GM18508 (cell line): Measurements from ENCODE around the gene ITPRIPL2.

Source experiments
- ATAC-seq: cut with Tn5 transposase; IDR thresholded peaks from one replicate; pipeline ENCODE4 v1.9.1; 2021; ENCODE audit warnings: moderate number of reproducible peaks; ENCODE audit not compliant: insufficient read depth, unreplicated experiment

Gene ITPRIPL2

DNA sequence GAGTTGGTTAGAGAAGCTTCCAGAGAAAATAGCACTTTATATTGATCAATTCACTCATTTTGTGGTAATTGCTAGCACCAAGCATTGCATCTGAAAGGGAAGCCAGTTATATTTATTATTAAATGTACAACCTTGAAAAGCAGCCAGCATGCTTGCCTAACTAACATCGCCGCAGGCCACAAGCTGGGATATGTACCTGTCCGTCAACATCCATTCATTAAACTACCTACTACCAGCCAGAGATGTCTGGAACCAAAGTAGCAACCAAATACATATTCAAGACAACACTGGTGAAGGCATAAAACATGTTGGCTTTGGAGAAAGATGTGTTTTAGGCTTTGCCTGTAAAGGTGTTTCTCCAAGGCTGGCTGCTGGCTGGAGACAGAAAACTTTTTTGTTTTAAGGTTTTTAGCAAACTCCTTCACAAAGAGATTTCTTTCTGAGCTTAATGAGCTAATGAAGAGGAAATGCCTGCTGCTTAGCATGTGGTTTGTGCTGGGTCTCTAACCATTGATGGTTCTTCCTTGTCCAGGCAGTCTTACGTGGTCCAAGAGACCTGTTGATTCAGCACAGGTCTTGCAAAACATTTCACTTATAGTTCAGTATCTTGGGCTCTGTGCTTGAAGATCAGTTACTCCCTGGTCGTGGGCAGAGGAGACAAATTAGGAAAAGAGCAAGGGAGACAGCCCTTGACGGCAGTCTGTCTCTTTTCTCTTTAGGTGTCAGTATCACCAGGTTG lies 3.1 kb downstream of the ITPRIPL2 start:
- no peak for ATAC-seq

DNA sequence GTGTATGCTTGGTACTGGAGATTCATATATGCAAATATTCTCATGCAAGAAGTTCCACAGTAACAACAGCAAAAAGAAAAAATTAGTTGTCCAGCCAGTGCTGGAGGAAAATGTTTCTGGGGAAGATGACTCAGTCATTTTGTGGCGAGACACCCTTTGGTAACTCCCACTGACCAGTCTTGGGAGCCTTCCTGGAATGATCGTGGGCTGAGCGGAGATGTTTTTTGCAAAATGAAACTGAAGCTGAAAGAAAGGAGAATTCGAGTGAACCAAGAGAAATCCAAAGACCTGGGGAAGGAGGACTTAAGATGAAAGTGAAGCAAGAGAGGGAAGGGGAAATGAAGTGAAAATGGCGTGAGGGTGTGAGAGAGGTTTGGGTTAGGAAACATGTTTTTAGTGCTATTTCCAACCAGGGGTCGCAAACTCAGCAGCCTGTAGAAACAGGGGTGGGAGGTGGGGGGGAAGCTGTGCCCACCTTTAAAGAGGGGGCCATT lies 5.2 kb downstream of the ITPRIPL2 start:
- ATAC-seq: no peak

DNA sequence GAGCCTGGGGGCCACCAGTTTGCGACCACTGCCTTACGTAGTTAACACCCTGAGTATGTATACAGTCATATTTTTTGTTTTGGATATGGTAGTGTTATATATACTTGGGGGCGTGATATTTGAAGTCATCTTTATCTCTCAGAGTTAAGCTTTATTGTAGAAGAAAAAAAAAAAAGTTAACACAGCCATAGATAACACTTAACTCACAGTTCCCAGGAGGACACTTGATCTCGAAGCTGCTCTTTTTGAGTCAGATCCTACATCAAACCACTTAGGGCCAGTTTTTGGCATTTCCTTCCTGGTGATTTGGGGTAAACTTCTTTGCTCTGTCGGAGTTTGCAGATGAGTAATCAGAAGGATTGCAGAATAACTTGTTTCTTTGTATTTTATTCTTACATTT lies 5.8 kb downstream of the ITPRIPL2 start:
- ATAC-seq: no peak

DNA sequence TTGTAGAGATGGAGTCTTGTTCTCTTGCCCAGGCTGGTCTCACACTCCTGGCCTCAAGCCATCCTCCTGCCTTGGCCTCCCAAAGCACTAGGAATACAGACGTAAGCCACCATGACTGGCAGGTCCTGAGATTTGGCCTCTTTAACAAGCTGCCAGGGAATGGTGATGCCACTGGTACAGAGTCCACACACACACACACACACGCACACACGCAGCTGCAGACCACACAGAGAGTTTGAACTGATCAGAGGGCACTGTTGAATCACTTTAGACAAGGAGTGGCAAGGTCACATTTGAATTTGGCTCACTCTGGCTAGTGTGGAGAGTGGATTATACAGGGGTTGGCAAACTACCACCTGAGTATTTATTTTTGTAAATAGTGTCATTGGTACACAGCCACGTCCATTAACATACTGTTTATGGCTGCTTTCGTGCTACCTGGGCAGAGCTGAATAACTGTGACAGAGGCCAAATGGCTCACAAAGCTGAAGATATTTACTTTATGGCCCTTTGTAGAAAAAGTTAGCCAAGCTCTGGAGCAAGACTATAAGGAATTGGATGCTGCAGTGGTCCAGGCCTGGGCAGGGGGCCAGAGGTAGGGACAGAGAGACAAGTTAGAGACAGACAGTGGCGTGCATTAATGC lies 9.9 kb downstream of the ITPRIPL2 start:
- ATAC-seq: no peak

DNA sequence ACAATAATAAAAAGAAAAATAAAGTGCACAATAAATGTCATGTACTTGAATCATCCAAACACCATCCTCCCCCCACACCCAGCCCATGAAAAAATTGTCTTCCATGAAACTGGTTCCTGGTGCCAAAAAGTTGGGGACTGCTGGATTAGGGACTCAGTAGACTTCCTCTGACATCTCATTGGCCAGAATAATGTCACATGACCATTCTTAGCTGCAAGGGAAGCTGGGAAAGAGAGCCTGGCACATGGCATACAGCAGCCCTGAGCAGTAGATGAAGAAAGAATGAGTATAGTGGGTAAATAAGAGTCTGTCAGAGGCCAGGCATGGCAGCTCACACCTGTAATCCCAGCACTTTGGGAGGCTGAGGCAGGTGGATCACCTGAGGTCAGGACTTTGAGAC lies 12.5 kb downstream of the ITPRIPL2 start:
- ATAC-seq: no peak

DNA sequence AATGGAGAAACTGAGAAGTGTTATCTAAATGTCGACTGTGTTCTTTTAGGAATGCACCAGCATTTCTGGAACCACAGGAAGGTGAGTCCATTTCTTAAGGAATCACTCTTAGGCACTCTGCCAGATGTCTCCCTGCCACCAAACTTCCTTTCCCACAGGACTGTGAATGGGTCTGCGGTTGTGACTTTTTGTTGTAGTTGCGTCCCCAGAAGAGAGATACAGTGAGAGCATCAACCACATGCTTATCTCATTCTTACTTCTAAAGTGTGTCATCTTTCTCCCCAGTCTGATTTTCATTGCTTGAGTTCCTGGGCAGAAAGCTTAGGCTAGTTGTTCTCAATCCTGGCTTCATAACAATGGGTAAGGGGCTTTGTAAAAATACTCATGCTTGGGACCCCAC lies 13.4 kb downstream of the ITPRIPL2 start:
- no peak for ATAC-seq

DNA sequence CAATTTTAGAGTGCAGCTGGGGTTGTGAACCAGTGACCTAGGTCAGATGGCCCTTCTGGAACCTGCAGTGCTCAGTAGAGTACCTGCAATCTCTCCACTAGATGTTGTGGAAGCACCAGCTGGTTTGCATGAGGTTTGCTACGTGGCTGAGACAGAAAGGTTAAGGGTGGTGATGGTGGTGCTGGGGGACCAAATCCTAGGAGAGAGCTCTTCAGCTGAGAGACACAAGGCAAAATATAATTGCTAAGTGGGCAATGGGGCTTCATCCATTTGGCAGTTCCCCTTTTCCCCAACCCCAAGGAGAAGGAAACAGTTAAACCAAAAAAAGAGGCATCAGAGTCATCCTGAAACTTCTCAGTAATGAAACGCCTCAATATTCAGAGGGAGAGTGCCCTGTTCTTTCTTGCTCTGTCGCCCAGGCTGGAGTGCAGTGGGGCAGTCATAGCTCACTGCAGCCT lies 13.9 kb downstream of the ITPRIPL2 start:
- ATAC-seq: no peak

DNA sequence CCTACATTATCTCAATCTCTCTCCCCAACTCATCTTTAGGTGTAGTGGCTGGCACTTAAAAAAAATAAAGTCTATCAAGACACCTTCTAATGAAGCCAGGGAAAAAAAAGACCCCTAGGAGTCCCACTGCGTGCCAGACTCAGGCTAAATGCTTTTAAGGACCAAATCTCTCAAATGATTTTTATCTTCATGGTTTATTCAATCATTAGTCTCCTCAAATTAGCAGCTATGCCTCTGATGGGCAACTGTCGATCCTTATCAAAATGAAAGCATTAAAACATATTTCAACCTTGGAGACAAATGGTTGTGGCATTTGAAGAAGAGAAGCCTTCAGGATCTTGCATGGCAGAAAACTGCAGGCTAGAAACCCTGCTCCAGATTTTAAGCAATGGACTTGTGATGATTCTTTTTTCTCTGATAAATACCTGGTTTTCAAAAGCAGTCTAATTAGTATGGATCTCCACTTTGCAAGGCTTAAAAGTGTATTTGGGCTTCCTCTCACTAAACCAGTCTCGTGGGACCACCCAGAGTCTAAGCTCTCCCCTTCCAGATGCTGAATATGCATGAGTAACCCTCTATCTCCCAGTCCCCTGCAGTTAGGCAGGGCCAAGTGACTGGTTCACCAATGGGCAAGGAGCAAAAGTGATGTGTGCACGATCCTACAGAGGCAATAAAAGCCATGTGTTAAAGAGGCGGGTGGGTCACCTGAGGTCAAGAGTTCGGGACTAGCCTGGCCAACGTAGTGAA lies 14.9 kb downstream of the ITPRIPL2 start:
- no peak for ATAC-seq

DNA sequence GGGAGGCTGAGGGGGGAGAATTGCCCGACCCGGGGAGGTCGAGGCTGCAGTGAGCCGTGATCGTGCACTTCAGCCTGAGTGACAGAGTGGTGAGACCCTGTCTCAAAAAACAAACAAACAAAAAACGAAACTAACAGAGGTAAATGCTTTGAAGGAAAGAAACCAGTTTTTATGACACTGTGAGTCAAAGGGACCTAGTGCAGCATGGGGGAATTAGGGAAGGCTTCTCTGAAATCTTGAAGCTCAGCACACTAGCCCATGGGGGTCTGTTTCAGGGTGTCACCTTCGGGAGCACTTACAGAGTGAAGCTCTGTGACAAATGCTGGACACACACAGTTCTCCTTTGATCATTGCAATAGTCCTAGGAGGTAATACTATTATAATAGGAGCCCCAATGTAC lies 16.6 kb downstream of the ITPRIPL2 start:
- ATAC-seq: no peak

DNA sequence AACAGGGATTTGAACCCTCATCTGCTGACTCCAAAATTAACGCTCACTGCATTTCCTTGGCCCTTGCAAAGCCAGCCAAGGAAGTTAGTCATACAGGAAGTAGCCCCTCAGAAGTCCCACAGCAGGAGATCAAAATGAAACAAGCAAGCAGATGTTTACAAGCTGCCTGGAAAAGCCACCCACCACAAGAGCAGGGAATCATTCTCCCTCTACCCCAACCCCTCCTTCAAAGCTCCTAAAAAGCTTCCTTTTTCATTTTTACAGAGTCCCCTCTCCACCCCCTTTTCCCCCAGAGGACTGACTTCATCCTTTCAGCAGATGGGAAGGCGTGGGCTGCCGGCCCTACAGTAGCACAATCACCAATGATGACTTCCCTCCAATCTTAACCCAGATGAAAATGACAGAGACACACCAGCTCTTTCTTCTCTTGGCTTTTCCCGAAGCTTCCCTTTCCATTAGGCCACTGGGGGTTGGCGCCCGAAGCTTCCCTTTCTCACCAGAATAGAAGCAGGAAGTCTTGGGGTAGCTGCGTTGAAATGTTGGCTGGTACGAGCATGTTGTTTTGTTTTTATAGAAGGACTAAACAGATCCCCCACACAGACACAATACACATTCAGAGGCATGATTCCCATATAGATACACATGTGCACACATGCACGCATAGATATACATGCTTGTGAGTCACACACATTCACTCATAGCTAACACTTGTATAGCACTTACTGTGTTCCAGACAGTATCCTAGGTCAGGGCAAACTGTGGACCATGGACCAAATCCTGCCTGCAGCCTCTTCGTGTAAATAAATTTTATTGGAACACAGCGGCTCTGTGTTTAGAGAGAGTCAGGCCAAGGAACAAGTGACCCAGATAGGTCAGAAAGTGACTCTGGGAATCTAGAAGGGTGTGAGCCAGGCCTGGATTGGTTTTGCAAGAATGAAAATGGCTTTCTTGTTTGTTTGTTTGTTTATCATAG lies 17.4 kb downstream of the ITPRIPL2 start:
- no peak for ATAC-seq

DNA sequence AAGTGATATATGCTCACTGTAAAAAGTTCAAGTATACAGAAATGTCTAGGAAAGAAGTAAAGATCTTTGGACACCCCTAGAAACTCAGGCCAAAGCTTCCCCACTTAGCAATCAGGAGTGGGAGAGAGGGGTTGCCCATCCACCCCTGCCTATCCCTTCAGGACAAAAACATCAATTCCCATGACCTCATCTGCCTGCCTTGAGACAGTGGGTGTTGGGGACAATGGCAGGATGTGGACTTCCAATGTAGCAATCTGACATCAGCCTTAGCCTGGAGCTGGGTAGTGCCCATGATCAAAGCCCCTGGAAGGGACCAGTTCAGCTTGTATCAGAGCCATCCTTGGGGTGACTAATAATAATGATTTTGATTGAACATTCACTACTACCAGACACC lies 18.1 kb downstream of the ITPRIPL2 start:
- no peak for ATAC-seq

DNA sequence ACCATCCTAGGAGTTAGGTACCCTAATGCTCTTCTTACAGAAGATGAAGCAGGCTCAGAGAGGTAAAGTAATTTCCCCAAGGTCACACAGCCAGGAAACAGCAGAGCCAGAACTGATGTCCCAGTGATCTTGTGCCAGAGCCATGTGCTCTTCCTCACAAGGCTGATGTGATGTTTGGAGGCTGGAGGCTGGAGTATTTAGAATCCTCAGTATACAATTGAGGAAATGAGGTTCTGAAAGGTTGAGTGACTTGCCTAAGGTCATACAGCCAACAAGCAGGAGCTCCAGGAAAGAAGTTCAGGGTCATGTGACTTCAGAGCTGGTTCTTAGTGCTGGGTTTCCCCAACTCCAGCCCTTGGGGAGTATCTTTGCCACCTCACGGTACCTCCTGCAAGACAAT lies 18.5 kb downstream of the ITPRIPL2 start:
- ATAC-seq: no peak

DNA sequence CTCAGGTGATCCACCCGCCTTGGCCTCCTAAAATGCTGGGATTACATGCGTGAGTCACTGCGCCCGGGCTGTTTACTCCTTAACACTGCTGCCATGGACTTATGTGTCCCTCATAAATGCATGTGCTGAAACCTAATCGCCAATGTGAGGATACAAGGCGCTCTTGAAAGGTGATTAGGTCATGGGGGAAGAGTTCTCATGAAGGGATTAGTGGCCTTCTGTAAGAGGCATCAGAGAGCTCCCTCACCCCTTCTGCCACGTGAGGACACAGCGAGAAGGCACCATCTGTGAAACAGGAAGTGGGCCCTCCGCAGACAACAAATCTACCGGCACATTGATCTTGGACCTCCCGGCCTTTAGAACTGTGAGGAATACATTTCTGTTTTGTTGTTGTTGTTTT lies 19.1 kb downstream of the ITPRIPL2 start:
- ATAC-seq: no peak

DNA sequence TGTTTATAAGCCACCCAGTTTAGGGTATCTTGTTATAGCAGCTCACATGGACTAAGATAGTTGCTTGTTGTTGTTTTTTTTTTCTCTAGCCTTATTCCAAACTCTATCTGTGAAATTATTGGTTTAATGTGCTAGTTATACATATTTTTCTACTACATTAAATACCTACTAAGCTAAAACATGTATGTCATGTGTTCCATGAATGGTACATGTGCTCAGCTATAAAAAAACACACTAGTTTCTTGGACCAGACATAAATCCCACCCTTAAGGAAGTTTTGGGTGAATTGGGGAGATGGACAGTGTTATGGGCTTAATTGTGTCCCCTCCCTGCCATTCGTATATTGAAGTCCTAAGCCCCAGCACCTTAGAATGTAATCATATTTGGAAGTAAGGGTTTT lies 19.8 kb downstream of the ITPRIPL2 start:
- ATAC-seq: no peak

DNA sequence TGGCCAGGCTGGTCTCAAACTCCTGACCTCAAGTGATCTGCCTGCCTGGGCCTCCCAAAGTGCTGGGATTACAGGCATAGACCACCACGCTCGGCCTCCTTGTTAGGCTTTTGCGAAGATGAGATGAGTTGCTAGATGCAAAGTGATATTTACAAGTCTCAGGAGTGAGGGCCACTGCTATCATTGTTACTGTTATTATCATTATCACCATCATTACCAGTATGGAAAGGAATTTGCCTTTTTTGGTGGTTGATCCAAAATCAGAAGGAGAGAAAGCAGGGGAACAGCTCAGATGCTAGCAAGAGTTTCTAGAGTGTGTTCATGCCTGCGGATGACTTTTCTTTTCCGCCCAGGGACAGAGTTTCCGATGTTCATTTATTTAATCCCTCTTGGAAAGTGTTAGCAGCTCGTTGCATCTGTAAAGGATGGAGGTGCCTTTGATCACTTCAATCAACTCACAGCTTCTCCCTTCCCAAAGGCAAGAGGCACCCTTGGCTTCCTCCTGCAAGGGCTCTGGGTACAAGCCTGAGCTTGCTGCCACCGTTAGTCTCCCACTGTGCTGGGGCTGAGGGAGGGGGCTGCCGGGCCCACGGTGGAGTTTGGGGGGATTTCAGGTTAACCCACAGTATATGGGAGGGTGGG lies 21.6 kb downstream of the ITPRIPL2 start:
- no peak for ATAC-seq

DNA sequence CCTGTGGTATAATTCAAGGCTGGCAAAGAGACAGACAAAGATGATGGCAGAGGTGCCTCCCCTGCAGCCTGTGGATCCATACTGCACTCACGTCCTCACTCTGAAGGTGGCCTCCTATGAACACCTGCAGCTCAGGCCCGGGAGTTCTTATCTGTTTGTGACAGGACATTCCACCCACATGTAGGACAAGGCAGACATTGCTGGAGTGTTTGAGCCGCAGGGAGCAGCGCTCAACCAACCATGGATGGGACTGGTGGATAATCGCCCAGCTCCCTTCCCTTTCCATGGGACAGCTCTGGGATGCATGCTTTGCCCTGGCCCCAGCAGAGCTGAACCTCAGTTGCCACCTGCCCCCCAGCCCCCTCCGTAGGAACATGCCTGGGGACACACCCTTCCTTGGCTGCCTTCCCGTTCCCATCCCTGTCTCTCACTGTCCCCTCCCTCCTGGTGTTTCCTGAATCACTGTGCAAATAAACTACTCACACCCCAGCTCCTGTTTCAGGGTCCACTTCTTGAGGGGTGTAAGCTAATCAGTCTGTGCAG lies 22.2 kb downstream of the ITPRIPL2 start:
- no peak for ATAC-seq

DNA sequence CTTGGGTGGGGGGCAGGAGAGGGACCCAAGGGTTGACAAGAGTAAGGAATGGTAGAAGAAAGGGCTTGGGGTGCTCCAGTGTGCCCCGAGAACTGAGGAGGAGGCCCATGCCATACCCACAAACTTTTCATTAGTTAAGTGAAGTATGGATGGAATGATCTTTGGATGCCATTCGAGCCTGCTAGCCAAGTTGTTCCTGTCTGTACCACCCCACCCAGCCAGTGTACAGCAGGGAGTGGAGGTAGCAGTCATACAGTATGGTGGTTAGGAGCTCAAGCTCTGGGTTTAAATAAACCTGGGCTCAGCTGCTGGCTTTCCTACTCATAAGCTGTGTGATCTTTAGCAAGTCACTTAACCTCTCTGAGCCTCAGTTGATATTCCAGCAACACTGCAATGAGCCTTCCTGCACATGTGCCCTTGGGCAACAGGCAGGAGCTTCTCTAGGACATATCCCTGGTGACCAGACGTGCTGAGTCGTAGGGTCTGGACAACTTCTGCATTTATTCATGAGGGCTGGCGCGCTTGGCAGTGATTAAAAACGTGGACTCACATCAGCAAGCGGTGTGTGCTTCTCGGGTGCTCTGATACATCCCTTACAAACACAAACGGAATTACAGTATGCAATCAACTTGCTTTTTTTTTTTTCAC lies 22.9 kb downstream of the ITPRIPL2 start:
- ATAC-seq: no peak

DNA sequence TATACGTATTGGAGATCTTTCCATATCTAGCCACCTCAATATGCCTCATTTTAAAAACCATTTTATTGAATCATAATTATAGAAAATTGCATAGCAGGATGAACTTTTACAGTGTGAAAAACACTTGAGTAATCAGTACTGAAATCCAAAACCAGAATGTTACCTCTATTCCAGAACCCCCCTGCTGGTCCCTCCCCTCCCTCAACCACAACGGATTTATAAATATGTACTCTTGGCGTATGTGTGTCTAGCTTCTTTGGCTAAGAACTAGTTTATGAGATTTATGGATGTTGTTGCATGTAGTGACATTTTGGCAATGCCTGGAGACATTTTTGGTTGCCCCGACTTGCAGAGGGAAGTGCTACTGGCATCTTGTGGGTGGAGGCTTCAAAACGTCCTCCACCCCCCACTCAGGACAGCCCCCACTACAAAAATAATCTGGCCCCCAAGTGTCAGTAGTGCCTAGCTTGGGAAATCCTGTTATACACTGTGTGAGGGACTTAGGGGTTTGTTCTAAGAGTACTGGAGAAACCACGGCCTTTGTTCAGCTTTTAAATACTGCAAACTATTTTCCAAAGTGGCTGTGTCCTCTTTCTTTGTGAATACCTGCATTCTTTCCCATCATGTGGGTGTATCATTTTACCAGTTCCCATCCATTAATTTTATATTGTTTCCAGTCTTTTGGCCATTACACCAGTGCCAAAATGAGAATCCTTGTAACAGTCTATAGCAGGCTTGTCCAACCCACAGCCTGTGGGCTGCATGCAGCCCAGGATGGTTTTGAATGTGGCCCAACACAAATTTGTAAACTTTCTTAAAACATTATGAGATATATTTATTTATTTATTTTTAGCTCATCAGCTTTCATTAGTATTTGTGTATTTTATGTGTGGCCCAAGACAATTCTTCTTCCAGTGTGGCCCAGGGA lies 23.7 kb downstream of the ITPRIPL2 start:
- ATAC-seq: no peak
